IPS-15b (cell line): ENCODE data around the gene SERPINA12.

Experiments used
- H3K27me3 ChIP-seq: one replicate; pipeline ENCODE4 v1.6.1; 2013; ENCODE audit warnings: low read length; ENCODE audit not compliant: control insufficient read depth, insufficient read depth
- H3K36me3 ChIP-seq: one replicate; pipeline ENCODE4 v1.6.1; 2013; ENCODE audit warnings: low read length; ENCODE audit not compliant: control insufficient read depth, insufficient read depth
- H3K4me1 ChIP-seq: one replicate; pipeline ENCODE4 v1.6.1; 2013; ENCODE audit warnings: mild to moderate bottlenecking, low read length; ENCODE audit not compliant: control insufficient read depth, insufficient read depth
- H3K4me3 ChIP-seq: one replicate; pipeline ENCODE4 v1.5.1; 2013; ENCODE audit warnings: low read depth, low read length
- H3K9ac ChIP-seq: one replicate; pipeline ENCODE4 v1.6.1; 2013; ENCODE audit warnings: low read depth, mild to moderate bottlenecking, low read length
- H3K9me3 ChIP-seq: one replicate; pipeline ENCODE4 v1.6.1; 2013; ENCODE audit warnings: mild to moderate bottlenecking, low read length; ENCODE audit not compliant: control insufficient read depth, insufficient read depth

The SERPINA12 gene

GRCh38 chr14:94439453-94440057, 69.7 kb downstream of the SERPINA12 start:
- Histone ChIP-seq H3K9ac (no peak overlapping the region), H3K9me3 (no peaks in the 10 kb centered on the region), H3K4me3 (no peak overlapping the region), H3K4me1 (no peaks in the 10 kb centered on the region), H3K36me3 (no peaks in the 10 kb centered on the region), H3K27me3 (no peaks in the 10 kb centered on the region)
